GM12864 (cell line): ENCODE measurements around the gene SLC7A11.
A peak's percentile ranks its signal among the peaks of the same experiment; 100 is the strongest.

Experiments used
- DNase-seq: peaks from one replicate; pipeline ENCODE4 v3.0.0-alpha.2; 2011; ENCODE audit warnings: low read depth
- H3K4me3 ChIP-seq: 2 replicates; pipeline ENCODE4 v1.5.1; 2011; ENCODE audit warnings: mild to moderate bottlenecking, low read depth, low read length, control low read depth
- TF ChIP-seq, protein P1 (sequence below): IDR thresholded peaks from 2 replicates; pipeline ENCODE4 v1.5.1; 2011; ENCODE audit warnings: low read depth, mild to moderate bottlenecking, moderate library complexity, low read length, control low read depth, inconsistent platforms; ENCODE audit errors: missing control alignments

SLC7A11 gene

DNA sequence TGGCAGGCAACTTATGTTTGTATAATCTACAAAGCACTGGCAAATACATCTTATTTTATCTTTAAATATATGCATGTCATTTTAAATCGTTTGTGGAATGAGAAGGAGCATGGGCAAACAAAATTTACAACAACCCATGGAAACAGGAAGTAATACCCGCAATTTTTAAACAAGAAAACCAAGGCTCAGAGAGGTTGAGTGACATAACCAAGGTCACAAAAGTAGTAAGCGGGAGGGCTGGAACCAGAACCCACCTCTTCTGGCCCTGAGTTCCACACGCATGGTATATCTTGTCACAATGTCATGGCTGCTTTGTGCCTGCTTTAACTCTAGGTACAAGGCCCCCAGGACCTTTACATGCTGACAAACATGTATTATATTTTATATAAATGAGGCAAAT lies 52.9 kb downstream of the SLC7A11 start:
- TF ChIP-seq, protein P1, sequence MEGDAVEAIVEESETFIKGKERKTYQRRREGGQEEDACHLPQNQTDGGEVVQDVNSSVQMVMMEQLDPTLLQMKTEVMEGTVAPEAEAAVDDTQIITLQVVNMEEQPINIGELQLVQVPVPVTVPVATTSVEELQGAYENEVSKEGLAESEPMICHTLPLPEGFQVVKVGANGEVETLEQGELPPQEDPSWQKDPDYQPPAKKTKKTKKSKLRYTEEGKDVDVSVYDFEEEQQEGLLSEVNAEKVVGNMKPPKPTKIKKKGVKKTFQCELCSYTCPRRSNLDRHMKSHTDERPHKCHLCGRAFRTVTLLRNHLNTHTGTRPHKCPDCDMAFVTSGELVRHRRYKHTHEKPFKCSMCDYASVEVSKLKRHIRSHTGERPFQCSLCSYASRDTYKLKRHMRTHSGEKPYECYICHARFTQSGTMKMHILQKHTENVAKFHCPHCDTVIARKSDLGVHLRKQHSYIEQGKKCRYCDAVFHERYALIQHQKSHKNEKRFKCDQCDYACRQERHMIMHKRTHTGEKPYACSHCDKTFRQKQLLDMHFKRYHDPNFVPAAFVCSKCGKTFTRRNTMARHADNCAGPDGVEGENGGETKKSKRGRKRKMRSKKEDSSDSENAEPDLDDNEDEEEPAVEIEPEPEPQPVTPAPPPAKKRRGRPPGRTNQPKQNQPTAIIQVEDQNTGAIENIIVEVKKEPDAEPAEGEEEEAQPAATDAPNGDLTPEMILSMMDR: no peak
- no peak for DNase-seq
- no peak overlapping the region for H3K4me3 ChIP-seq

DNA sequence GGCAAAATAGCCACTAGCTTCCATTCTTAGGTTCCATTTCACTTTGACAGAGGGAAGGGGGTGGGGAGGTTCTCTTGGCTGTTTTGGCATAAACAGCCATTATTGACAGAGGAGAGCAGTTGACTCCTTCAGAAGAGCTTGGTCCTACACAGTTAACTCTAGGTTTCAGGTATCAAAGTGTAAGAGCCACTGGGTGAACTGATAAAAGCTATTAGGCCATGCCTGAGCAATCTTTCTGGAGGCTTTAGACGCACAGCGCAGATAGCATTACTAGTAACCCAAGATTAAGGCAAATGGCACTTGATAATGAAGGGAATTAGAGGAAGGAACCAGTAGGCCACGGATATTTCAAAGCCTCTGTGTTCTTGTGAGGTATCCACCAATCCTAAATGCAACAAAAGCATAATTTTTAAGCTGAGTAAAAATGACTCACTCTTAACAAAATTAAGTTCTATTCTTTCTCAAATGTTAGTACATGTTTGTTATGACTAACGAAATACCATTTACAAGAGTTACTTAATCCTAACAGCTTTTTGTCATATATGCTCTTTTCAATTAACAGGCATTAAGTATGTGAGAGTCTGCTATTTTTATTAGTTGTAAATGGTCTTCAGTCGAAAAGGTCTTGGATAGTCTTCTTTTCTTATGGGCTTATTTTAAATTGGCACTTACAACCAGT lies 53.6 kb downstream of the SLC7A11 start:
- DNase-seq: no peak
- TF ChIP-seq, protein P1: no peak

DNA sequence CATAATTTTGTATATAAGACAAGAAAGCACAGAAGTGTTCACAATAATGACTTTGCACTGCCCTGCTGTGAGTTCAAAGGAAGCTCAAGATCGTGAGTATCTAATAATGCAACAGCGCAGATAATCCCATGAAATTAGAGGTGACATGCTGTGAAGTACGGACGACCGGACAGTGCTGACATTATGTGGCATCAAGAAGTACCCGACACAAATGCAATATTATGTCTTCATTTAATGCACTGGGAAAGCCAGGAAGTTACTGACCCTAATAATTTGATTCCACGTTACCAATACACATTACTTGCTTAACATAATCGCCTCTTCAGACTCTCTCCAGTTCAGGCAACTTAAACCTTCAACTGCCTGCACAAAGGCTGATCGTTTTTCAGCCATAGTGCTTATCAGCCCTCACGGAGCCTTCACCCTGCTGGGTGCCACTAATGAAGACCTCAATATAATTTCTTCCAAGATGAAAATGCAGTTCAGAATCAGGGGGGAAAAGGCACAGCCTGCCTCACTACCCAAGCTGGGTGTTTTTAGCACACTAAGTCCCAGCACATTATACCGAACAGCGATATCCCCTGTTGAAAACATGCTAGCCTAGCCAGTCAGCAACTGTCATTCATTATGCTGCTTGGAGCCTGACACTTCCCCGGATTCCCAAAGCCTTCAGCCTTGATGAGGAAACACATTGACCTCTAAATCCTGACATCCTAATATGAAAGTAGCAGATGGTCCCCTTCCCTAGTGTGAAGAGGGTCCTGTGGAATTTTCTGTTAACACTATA lies 56.1 kb downstream of the SLC7A11 start:
- TF ChIP-seq, protein P1: no peak
- DNase-seq: no peak
- no peak overlapping the region for H3K4me3 ChIP-seq

More for the DNA sequence above, 53.6 kb downstream of the SLC7A11 start:
- H3K4me3 ChIP-seq: no peak overlapping the region

DNA sequence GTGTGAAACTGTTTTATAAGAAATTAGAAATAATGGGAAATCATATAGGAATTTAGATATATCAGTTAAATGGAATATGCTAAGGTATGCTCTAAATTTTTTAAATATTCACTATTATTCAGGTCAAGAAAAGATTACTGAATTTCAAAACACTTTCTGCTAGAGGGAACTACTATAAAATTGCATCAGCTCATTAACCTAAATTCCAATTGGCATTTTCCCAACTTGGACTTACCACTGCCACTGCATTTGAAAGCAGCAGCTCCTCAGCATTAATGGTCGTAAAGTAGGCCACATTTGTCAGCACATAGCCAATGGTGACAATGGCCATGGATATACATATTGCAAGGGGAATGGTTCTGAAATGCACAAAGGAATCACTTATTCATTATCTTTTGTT lies 57.3 kb downstream of the SLC7A11 start:
- H3K4me3 ChIP-seq: no peak overlapping the region
- TF ChIP-seq, protein P1: no peak
- no peak for DNase-seq

DNA sequence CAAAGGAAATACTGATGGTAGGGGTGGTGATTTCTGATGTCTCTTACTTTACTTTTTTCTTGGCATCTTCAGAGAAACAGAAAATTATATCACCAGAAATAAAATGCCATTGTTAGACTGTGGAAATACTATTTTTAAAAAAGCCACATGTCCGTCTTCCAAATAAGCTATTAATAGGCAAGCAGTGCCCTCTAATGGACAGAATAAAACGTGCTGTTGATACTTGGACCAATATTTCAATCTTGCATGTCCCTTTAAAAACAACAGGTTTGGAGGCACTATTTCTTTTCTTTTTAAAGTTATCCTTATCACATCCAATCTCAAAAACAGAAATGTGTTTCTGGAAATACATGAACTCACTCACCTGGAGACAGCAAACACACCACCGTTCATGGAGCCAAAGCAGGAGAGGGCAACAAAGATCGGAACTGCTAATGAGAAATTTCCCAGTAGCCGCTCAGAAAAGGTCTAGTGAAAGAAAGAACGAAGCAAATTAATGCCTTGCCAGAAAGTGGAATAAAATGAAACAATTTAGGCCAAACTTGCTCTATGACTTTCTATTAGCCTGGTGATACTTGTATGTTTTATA lies 59.2 kb downstream of the SLC7A11 start:
- DNase-seq: no peak
- TF ChIP-seq, protein P1: peak; percentile 46
- H3K4me3 ChIP-seq: no peak overlapping the region

DNA sequence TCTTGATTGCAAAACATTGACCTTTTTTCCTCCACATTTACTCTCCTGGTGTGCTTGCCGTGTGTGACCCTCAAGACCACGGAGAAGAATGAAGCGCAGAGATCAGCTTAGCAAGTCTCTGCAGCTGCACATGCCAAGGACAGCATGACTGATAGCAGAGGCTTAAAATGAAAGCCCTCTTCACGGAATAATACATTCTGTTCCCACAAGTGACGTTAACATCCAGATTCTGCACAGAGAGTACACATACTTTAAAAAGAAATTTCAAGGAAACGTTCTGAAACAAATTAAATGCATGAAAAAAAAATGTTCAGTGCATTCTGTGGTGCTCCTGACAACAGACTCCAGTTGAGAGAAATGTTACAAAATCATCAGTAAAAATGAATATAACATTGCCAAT lies 60.9 kb downstream of the SLC7A11 start:
- no peak for DNase-seq
- TF ChIP-seq, protein P1: no peak

DNA sequence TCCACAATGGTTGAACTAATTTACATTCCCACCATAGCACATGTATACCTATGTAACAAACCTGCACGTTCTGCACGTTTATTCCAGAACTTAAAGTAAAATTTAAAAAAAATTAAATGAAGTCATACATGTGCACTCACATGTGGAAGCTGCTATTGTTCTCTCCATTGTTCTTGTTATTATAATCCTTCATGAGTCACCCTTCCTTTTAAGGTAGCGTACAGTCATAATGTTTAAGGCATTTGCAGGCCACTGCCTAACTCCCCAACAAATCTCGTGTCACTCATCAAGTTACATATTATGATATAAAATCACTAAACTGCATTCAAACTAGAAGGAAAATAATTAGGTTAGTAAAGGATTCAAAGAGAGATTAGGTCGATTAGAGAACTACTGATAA lies 63.6 kb downstream of the SLC7A11 start:
- TF ChIP-seq, protein P1: no peak
- H3K4me3 ChIP-seq: no peak overlapping the region
- no peak for DNase-seq

More for the DNA sequence above, 60.9 kb downstream of the SLC7A11 start:
- no peak overlapping the region for H3K4me3 ChIP-seq
